WTC11 (cell line): ENCODE results near the gene LAMA5. TPM values are rescaled to one million over a fixed set of nuclear protein-coding genes. Genes with fewer than 3 reads are reported as not detected.

ENCODE experiments used
- ATAC-seq: fragments of 200-7000 bp; cut with Tn5 transposase; 2 replicates; pipeline ENCODE4 v1.10.0; 2021; ENCODE audit warnings: mild to moderate bottlenecking, moderate library complexity
- CTCF ChIA-PET: fragments of 300-600 bp; sonication (Branson Sonifier 250); formaldehyde crosslinking; loops from one replicate; lab custom pipeline; 2021; ENCODE audit warnings: antibody characterized with exemption; lab: Charles Lee
- POLR2A ChIA-PET: fragments of 350-600 bp; sonication (Branson Sonifier 250); formaldehyde crosslinking; loops from one replicate; lab custom pipeline; 2021; ENCODE audit warnings: antibody characterized with exemption; lab: Charles Lee
- DNase-seq: peaks from one replicate; pipeline ENCODE4 v3.0.0; 2021; ENCODE audit warnings: low spot score
- H3K27ac Mint-ChIP-seq: 2 replicates; pipeline ENCODE4 v1.8.0; 2021; ENCODE audit warnings: mixed read lengths
- H3K27me3 Mint-ChIP-seq: 2 replicates; pipeline ENCODE4 v1.8.0; 2021; ENCODE audit warnings: low read depth, mild to moderate bottlenecking, moderate library complexity, mixed read lengths
- H3K36me3 Mint-ChIP-seq: 2 replicates; pipeline ENCODE4 v1.8.0; 2021; ENCODE audit warnings: mixed read lengths
- H3K4me1 Mint-ChIP-seq: 2 replicates; pipeline ENCODE4 v1.8.0; 2022; ENCODE audit warnings: mixed read lengths
- H3K4me3 Mint-ChIP-seq: 2 replicates; pipeline ENCODE4 v1.8.0; 2021; ENCODE audit warnings: mild to moderate bottlenecking, moderate library complexity, mixed read lengths
- H3K9me3 Mint-ChIP-seq: 2 replicates; pipeline ENCODE4 v1.8.0; 2021; ENCODE audit warnings: mixed read lengths
- ATF1 ChIP-seq: sonication (generic); formaldehyde crosslinking; IDR thresholded peaks from 2 replicates; pipeline ENCODE4 v1.8.1; 2023; ENCODE audit warnings: mild to moderate bottlenecking, moderate library complexity, missing genetic modification reagents
- CREM ChIP-seq: sonication (generic); formaldehyde crosslinking; IDR thresholded peaks from 2 replicates; pipeline ENCODE4 v1.8.1; 2022; ENCODE audit warnings: mild to moderate bottlenecking, missing genetic modification reagents, moderate library complexity
- ESRRA ChIP-seq: sonication (generic); formaldehyde crosslinking; IDR thresholded peaks from 2 replicates; pipeline ENCODE4 v1.8.1; 2022; ENCODE audit warnings: mild to moderate bottlenecking, missing genetic modification reagents, borderline replicate concordance
- FOXK1 ChIP-seq: sonication (generic); formaldehyde crosslinking; IDR thresholded peaks from 2 replicates; pipeline ENCODE4 v1.8.0; 2022; ENCODE audit warnings: mild to moderate bottlenecking, moderate library complexity, missing genetic modification reagents
- GRHL2 ChIP-seq: fragments of 250-450 bp; sonication (Bioruptor Pico); IDR thresholded peaks from 2 replicates; pipeline ENCODE4 v1.8.0; 2022; ENCODE audit warnings: mild to moderate bottlenecking, moderate library complexity; ENCODE audit not compliant: insufficient replicate concordance, severe bottlenecking
- HMGA2 ChIP-seq: fragments of 250-450 bp; sonication (Bioruptor Pico); IDR thresholded peaks from 2 replicates; pipeline ENCODE4 v1.4.0; 2021; ENCODE audit warnings: mild to moderate bottlenecking, moderate library complexity
- MXD4 ChIP-seq: fragments of 250-450 bp; sonication (Bioruptor Pico); IDR thresholded peaks from 2 replicates; pipeline ENCODE4 v1.8.0; 2021; ENCODE audit warnings: mild to moderate bottlenecking, moderate library complexity, borderline replicate concordance
- NFATC4 ChIP-seq: fragments of 250-450 bp; sonication (Bioruptor Pico); IDR thresholded peaks from 2 replicates; pipeline ENCODE4 v1.9.0; 2021; ENCODE audit warnings: mild to moderate bottlenecking
- NR1H2 ChIP-seq: sonication (generic); formaldehyde crosslinking; IDR thresholded peaks from 2 replicates; pipeline ENCODE4 v1.9.0; 2021; ENCODE audit warnings: mild to moderate bottlenecking, moderate library complexity, missing genetic modification reagents
- NR3C1 ChIP-seq: sonication (generic); formaldehyde crosslinking; conservative IDR thresholded peaks from 2 replicates; pipeline ENCODE4 v1.8.1; 2023; ENCODE audit warnings: low read depth, mild to moderate bottlenecking, missing genetic modification reagents
- RELA ChIP-seq: sonication (generic); formaldehyde crosslinking; IDR thresholded peaks from 2 replicates; pipeline ENCODE4 v1.8.1; 2022; ENCODE audit warnings: missing genetic modification reagents, mild to moderate bottlenecking, borderline replicate concordance
- RORB ChIP-seq: fragments of 250-450 bp; sonication (Bioruptor Pico); IDR thresholded peaks from 2 replicates; pipeline ENCODE4 v1.9.0; 2021; ENCODE audit warnings: mild to moderate bottlenecking
- TCF7 ChIP-seq: sonication (generic); formaldehyde crosslinking; IDR thresholded peaks from 2 replicates; pipeline ENCODE4 v1.8.0; 2022; ENCODE audit warnings: mild to moderate bottlenecking, low read depth, missing genetic modification reagents, moderate library complexity
- TEAD4 ChIP-seq: sonication (generic); formaldehyde crosslinking; IDR thresholded peaks from 2 replicates; pipeline ENCODE4 v1.8.0; 2022; ENCODE audit warnings: mild to moderate bottlenecking, missing genetic modification reagents
- ZNF121 ChIP-seq: sonication (generic); formaldehyde crosslinking; IDR thresholded peaks from 2 replicates; pipeline ENCODE4 v1.8.0; 2023; ENCODE audit warnings: missing genetic modification reagents
- ZNF263 ChIP-seq: sonication (generic); formaldehyde crosslinking; IDR thresholded peaks from 2 replicates; pipeline ENCODE4 v1.8.1; 2022; ENCODE audit warnings: low read depth, mild to moderate bottlenecking, moderate library complexity, missing genetic modification reagents
- ZNF416 ChIP-seq: fragments of 250-450 bp; sonication (Bioruptor Pico); IDR thresholded peaks from 2 replicates; pipeline ENCODE4 v1.9.0; 2021; ENCODE audit warnings: mild to moderate bottlenecking, inconsistent platforms
- total RNA-seq: library from RNA; stranded (reverse); gene quantifications from 3 replicates; pipeline ENCODE4 v1.2.3, GENCODE V29; 2021
- TF ChIP-seq, protein P1 (sequence below): fragments of 250-450 bp; sonication (Bioruptor Pico); IDR thresholded peaks from 2 replicates; pipeline ENCODE4 v1.8.0; 2021; ENCODE audit warnings: mild to moderate bottlenecking
- TF ChIP-seq, protein P2 (sequence below): fragments of 250-450 bp; sonication (Bioruptor Pico); IDR thresholded peaks from 2 replicates; pipeline ENCODE4 v1.9.0; 2021; ENCODE audit warnings: mild to moderate bottlenecking, borderline replicate concordance
- TF ChIP-seq, protein P3 (sequence below): sonication (generic); formaldehyde crosslinking; IDR thresholded peaks from 2 replicates; pipeline ENCODE4 v1.8.1; 2023; ENCODE audit warnings: mild to moderate bottlenecking, missing genetic modification reagents, borderline replicate concordance
- TF ChIP-seq, protein P4 (sequence below): sonication (generic); formaldehyde crosslinking; conservative IDR thresholded peaks from 2 replicates; pipeline ENCODE4 v1.8.1; 2023; ENCODE audit warnings: mild to moderate bottlenecking, low read depth, missing genetic modification reagents, moderate library complexity
- TF ChIP-seq, protein P5 (sequence below): sonication (generic); formaldehyde crosslinking; IDR thresholded peaks from 2 replicates; pipeline ENCODE4 v1.8.0; 2022; ENCODE audit warnings: mild to moderate bottlenecking, missing genetic modification reagents
- TF ChIP-seq, protein P6 (sequence below): sonication (generic); formaldehyde crosslinking; conservative IDR thresholded peaks from 2 replicates; pipeline ENCODE4 v1.8.1; 2022; ENCODE audit warnings: mild to moderate bottlenecking, missing genetic modification reagents

LAMA5 gene
- total RNA-seq, 1 experiment from 2014 or later: 329 TPM

DNA sequence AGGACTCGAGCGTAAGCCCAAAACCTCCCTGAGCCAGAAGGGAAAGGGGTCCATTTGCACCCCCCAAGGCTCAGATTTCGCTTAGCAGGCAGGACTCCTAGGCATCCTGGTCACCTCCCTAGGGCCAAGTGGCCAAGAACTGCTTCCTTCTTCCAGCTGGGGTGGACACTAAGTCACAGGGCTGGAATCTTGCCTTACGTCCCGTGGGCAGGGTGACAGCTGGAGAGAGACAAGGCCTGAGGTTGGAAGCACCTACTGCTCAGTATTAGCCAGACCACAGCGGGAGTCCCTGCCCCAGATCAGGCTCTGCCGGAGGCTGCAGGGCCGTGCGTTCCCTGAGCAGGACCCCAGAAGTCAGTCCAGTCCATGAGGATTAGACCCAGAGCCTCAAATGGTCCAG is 19.7 kb downstream of the LAMA5 start:
- CTCF ChIA-PET: interaction anchor here (3.2 kb wide), 1 partner anchor 35 kb away, joined by 14 read pairs; no protein-coding TSS in a partner anchor
- no peak for DNase-seq
- H3K36me3 Mint-ChIP-seq: peaks cover 65% of the 10 kb centered on the region

DNA sequence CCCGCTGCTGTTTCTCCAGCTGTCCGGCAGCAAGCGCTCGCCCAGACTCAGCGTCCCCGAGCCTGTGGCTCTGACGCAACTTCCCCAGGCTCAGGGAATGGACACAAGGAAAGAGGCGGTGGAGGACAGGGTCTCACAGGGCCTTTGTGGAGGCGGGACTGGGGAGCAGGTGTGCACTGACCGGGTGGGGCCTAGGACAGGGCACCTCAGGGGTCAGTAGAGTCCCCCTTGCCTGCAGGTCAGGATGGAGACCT is 20.0 kb downstream of the LAMA5 start:
- peaks cover 9% of the 10 kb centered on the region for H3K9me3 Mint-ChIP-seq
- peaks cover 2% of the 10 kb centered on the region; the same call in 1 of the 2 replicates for H3K4me1 Mint-ChIP-seq
- DNase-seq (no peak), ATAC-seq (no peak)
- H3K36me3 Mint-ChIP-seq: peaks cover 65% of the 10 kb centered on the region
- CTCF ChIA-PET: no interaction called here
- POLR2A ChIA-PET: no interaction called here
- no peak overlapping the region for H3K4me3 Mint-ChIP-seq
- H3K27ac Mint-ChIP-seq: no peak overlapping the region
- H3K27me3 Mint-ChIP-seq: no peaks in the 10 kb centered on the region
- TF ChIP-seq NR1H2 (CRISPR knock-in tag): no peak
- TF ChIP-seq ZNF416 (CRISPR knock-in tag): no peak
- no peak for TF ChIP-seq FOXK1
- TF ChIP-seq NR3C1 (CRISPR knock-in tag): no peak
- TF ChIP-seq, protein P1, sequence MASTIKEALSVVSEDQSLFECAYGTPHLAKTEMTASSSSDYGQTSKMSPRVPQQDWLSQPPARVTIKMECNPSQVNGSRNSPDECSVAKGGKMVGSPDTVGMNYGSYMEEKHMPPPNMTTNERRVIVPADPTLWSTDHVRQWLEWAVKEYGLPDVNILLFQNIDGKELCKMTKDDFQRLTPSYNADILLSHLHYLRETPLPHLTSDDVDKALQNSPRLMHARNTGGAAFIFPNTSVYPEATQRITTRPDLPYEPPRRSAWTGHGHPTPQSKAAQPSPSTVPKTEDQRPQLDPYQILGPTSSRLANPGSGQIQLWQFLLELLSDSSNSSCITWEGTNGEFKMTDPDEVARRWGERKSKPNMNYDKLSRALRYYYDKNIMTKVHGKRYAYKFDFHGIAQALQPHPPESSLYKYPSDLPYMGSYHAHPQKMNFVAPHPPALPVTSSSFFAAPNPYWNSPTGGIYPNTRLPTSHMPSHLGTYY (CRISPR knock-in tag): no peak
- no peak for TF ChIP-seq ZNF263 (CRISPR knock-in tag)
- no peak for TF ChIP-seq GRHL2
- TF ChIP-seq, protein P2, sequence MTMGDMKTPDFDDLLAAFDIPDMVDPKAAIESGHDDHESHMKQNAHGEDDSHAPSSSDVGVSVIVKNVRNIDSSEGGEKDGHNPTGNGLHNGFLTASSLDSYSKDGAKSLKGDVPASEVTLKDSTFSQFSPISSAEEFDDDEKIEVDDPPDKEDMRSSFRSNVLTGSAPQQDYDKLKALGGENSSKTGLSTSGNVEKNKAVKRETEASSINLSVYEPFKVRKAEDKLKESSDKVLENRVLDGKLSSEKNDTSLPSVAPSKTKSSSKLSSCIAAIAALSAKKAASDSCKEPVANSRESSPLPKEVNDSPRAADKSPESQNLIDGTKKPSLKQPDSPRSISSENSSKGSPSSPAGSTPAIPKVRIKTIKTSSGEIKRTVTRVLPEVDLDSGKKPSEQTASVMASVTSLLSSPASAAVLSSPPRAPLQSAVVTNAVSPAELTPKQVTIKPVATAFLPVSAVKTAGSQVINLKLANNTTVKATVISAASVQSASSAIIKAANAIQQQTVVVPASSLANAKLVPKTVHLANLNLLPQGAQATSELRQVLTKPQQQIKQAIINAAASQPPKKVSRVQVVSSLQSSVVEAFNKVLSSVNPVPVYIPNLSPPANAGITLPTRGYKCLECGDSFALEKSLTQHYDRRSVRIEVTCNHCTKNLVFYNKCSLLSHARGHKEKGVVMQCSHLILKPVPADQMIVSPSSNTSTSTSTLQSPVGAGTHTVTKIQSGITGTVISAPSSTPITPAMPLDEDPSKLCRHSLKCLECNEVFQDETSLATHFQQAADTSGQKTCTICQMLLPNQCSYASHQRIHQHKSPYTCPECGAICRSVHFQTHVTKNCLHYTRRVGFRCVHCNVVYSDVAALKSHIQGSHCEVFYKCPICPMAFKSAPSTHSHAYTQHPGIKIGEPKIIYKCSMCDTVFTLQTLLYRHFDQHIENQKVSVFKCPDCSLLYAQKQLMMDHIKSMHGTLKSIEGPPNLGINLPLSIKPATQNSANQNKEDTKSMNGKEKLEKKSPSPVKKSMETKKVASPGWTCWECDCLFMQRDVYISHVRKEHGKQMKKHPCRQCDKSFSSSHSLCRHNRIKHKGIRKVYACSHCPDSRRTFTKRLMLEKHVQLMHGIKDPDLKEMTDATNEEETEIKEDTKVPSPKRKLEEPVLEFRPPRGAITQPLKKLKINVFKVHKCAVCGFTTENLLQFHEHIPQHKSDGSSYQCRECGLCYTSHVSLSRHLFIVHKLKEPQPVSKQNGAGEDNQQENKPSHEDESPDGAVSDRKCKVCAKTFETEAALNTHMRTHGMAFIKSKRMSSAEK (CRISPR knock-in tag): no peak
- TF ChIP-seq HMGA2 (CRISPR knock-in tag): no peak
- no peak for TF ChIP-seq RELA (CRISPR knock-in tag)
- no peak for TF ChIP-seq NFATC4 (CRISPR knock-in tag)
- no peak for TF ChIP-seq ESRRA (CRISPR knock-in tag)
- no peak for TF ChIP-seq TEAD4
- TF ChIP-seq, protein P3, sequence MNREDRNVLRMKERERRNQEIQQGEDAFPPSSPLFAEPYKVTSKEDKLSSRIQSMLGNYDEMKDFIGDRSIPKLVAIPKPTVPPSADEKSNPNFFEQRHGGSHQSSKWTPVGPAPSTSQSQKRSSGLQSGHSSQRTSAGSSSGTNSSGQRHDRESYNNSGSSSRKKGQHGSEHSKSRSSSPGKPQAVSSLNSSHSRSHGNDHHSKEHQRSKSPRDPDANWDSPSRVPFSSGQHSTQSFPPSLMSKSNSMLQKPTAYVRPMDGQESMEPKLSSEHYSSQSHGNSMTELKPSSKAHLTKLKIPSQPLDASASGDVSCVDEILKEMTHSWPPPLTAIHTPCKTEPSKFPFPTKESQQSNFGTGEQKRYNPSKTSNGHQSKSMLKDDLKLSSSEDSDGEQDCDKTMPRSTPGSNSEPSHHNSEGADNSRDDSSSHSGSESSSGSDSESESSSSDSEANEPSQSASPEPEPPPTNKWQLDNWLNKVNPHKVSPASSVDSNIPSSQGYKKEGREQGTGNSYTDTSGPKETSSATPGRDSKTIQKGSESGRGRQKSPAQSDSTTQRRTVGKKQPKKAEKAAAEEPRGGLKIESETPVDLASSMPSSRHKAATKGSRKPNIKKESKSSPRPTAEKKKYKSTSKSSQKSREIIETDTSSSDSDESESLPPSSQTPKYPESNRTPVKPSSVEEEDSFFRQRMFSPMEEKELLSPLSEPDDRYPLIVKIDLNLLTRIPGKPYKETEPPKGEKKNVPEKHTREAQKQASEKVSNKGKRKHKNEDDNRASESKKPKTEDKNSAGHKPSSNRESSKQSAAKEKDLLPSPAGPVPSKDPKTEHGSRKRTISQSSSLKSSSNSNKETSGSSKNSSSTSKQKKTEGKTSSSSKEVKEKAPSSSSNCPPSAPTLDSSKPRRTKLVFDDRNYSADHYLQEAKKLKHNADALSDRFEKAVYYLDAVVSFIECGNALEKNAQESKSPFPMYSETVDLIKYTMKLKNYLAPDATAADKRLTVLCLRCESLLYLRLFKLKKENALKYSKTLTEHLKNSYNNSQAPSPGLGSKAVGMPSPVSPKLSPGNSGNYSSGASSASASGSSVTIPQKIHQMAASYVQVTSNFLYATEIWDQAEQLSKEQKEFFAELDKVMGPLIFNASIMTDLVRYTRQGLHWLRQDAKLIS (CRISPR knock-in tag): no peak

More for the DNA sequence above, 19.7 kb downstream of the LAMA5 start:
- TF ChIP-seq, protein P4, sequence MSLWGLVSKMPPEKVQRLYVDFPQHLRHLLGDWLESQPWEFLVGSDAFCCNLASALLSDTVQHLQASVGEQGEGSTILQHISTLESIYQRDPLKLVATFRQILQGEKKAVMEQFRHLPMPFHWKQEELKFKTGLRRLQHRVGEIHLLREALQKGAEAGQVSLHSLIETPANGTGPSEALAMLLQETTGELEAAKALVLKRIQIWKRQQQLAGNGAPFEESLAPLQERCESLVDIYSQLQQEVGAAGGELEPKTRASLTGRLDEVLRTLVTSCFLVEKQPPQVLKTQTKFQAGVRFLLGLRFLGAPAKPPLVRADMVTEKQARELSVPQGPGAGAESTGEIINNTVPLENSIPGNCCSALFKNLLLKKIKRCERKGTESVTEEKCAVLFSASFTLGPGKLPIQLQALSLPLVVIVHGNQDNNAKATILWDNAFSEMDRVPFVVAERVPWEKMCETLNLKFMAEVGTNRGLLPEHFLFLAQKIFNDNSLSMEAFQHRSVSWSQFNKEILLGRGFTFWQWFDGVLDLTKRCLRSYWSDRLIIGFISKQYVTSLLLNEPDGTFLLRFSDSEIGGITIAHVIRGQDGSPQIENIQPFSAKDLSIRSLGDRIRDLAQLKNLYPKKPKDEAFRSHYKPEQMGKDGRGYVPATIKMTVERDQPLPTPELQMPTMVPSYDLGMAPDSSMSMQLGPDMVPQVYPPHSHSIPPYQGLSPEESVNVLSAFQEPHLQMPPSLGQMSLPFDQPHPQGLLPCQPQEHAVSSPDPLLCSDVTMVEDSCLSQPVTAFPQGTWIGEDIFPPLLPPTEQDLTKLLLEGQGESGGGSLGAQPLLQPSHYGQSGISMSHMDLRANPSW (CRISPR knock-in tag): no peak
- TF ChIP-seq, protein P5, sequence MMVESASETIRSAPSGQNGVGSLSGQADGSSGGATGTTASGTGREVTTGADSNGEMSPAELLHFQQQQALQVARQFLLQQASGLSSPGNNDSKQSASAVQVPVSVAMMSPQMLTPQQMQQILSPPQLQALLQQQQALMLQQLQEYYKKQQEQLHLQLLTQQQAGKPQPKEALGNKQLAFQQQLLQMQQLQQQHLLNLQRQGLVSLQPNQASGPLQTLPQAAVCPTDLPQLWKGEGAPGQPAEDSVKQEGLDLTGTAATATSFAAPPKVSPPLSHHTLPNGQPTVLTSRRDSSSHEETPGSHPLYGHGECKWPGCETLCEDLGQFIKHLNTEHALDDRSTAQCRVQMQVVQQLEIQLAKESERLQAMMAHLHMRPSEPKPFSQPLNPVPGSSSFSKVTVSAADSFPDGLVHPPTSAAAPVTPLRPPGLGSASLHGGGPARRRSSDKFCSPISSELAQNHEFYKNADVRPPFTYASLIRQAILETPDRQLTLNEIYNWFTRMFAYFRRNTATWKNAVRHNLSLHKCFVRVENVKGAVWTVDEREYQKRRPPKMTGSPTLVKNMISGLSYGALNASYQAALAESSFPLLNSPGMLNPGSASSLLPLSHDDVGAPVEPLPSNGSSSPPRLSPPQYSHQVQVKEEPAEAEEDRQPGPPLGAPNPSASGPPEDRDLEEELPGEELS (CRISPR knock-in tag): no peak
- TF ChIP-seq, protein P6, sequence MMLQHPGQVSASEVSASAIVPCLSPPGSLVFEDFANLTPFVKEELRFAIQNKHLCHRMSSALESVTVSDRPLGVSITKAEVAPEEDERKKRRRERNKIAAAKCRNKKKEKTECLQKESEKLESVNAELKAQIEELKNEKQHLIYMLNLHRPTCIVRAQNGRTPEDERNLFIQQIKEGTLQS (CRISPR knock-in tag): no peak
- TF ChIP-seq CREM (CRISPR knock-in tag) (no peak), MXD4 (CRISPR knock-in tag) (no peak), ATF1 (CRISPR knock-in tag) (no peak), ZNF121 (CRISPR knock-in tag) (no peak), TCF7 (CRISPR knock-in tag) (no peak), RORB (CRISPR knock-in tag) (no peak)
- POLR2A ChIA-PET: no interaction called here
- no peaks in the 10 kb centered on the region for H3K27me3 Mint-ChIP-seq
- no peak overlapping the region for H3K27ac Mint-ChIP-seq
- H3K4me3 Mint-ChIP-seq: no peak overlapping the region
- no peak for ATAC-seq
- H3K4me1 Mint-ChIP-seq: peaks cover 2% of the 10 kb centered on the region; the same call in 1 of the 2 replicates
- peaks cover 9% of the 10 kb centered on the region for H3K9me3 Mint-ChIP-seq
